IMR-90 (cell line): ENCODE measurements around the gene AVPR1B. TPM values are rescaled to one million over a fixed set of nuclear protein-coding genes. Genes with fewer than 3 reads are reported as not detected.

ENCODE experiments used
- ATAC-seq: fragments of 200-7000 bp; cut with Tn5 transposase; 2 replicates; pipeline ENCODE4 v1.9.1; 2020; ENCODE audit warnings: low read depth, mild to moderate bottlenecking, moderate library complexity
- BruUV-seq: library from RNA; stranded (reverse); fragments of 400-500 nt; replicated peaks from 2 replicates; lab custom pipeline; 2021; lab: Mats Ljungman, UMichigan
- CTCF ChIA-PET: fragments of 300-600 bp; formaldehyde crosslinking; extraction: SDS; loops from one replicate; lab custom pipeline; 2021; ENCODE audit warnings: antibody characterized with exemption; lab: Yijun Ruan, JAX
- POLR2A ChIA-PET: fragments of 300-600 bp; sonication (Branson Sonifier 250); formaldehyde crosslinking; loops from one replicate; lab custom pipeline; 2022; ENCODE audit warnings: antibody characterized with exemption; ENCODE audit not compliant: unreplicated experiment; lab: Charles Lee
- DNase-seq: peaks from one replicate; pipeline ENCODE4 v3.0.0; 2013
- H2AFZ ChIP-seq: replicated peaks from 2 replicates; pipeline ENCODE3; 2013; ENCODE audit warnings: low read length, mild to moderate bottlenecking; ENCODE audit not compliant: poor library complexity
- H2AK5ac ChIP-seq: 2 replicates; pipeline ENCODE4 v1.6.1; 2013; ENCODE audit warnings: low read depth, low read length, inconsistent platforms
- H2AK9ac ChIP-seq: replicated peaks from 2 replicates; pipeline ENCODE3; 2013; ENCODE audit warnings: mild to moderate bottlenecking, low read depth, low read length, moderate library complexity; ENCODE audit not compliant: poor library complexity
- H2BK120ac ChIP-seq: 2 replicates; pipeline ENCODE4 v1.6.1; 2013; ENCODE audit warnings: low read depth, low read length, inconsistent platforms
- H2BK15ac ChIP-seq: 3 replicates; pipeline ENCODE4 v1.6.1; 2013; ENCODE audit warnings: low read depth, low read length, inconsistent platforms
- H2BK20ac ChIP-seq: 2 replicates; pipeline ENCODE4 v1.6.1; 2013; ENCODE audit warnings: low read depth, mild to moderate bottlenecking, inconsistent platforms, low read length, moderate library complexity
- H2BK5ac ChIP-seq: 2 replicates; pipeline ENCODE4 v1.6.1; 2013; ENCODE audit warnings: mild to moderate bottlenecking, low read depth, low read length, inconsistent platforms; ENCODE audit not compliant: poor library complexity, severe bottlenecking
- H3K14ac ChIP-seq: replicated peaks from 2 replicates; pipeline ENCODE4 v1.6.1; 2013; ENCODE audit warnings: low read depth, low read length, inconsistent platforms
- H3K18ac ChIP-seq: 2 replicates; pipeline ENCODE4 v1.6.1; 2013; ENCODE audit warnings: low read depth, low read length, control low read depth
- H3K23ac ChIP-seq: 2 replicates; pipeline ENCODE4 v1.6.1; 2013; ENCODE audit warnings: low read depth, low read length, inconsistent platforms
- H3K27ac ChIP-seq: 2 replicates; pipeline ENCODE4 v1.5.1; 2013; ENCODE audit warnings: mild to moderate bottlenecking, control low read depth, low read length; ENCODE audit not compliant: insufficient read depth
- H3K27me3 ChIP-seq: 2 replicates; pipeline ENCODE4 v1.6.1; 2013; ENCODE audit warnings: low read length; ENCODE audit not compliant: control insufficient read depth, insufficient read depth
- H3K36me3 ChIP-seq: 2 replicates; pipeline ENCODE4 v1.6.1; 2013; ENCODE audit warnings: low read length, mixed read lengths; ENCODE audit not compliant: control insufficient read depth, insufficient read depth
- H3K4ac ChIP-seq: 2 replicates; pipeline ENCODE4 v1.6.1; 2013; ENCODE audit warnings: low read depth, low read length, inconsistent platforms
- H3K4me1 ChIP-seq: 2 replicates; pipeline ENCODE4 v1.6.1; 2013; ENCODE audit warnings: low read length, mixed read lengths; ENCODE audit not compliant: control insufficient read depth, insufficient read depth
- H3K4me2 ChIP-seq: 2 replicates; pipeline ENCODE4 v1.6.1; 2013; ENCODE audit warnings: low read depth, mild to moderate bottlenecking, control low read depth, low read length, moderate library complexity
- H3K4me3 ChIP-seq: 2 replicates; pipeline ENCODE4 v1.5.1; 2013; ENCODE audit warnings: low read depth, mild to moderate bottlenecking, control low read depth, low read length, moderate library complexity; ENCODE audit not compliant: insufficient read depth
- H3K56ac ChIP-seq: 2 replicates; pipeline ENCODE4 v1.6.1; 2013; ENCODE audit warnings: low read length, inconsistent platforms; ENCODE audit not compliant: insufficient read depth; ENCODE audit errors: extremely low read depth
- H3K79me1 ChIP-seq, 2 experiments: 2 replicates each; pipeline ENCODE4 v1.6.1; 2013; ENCODE audit warnings: low read length in 2 of 2, inconsistent platforms in 1 of 2, low read depth in 1 of 2
- H3K9ac ChIP-seq: 2 replicates; pipeline ENCODE4 v1.6.1; 2013; ENCODE audit warnings: low read depth, low read length, control low read depth
- H3K9me1 ChIP-seq: 2 replicates; pipeline ENCODE4 v1.6.1; 2013; ENCODE audit warnings: low read length, inconsistent platforms; ENCODE audit not compliant: insufficient read depth
- H3K9me3 ChIP-seq: 2 replicates; pipeline ENCODE4 v1.6.1; 2013; ENCODE audit warnings: low read length; ENCODE audit not compliant: control insufficient read depth, insufficient read depth
- H4K20me1 ChIP-seq: 2 replicates; pipeline ENCODE4 v1.6.1; 2013; ENCODE audit warnings: low read length, inconsistent platforms; ENCODE audit not compliant: insufficient read depth
- H4K5ac ChIP-seq: 2 replicates; pipeline ENCODE4 v1.6.1; 2013; ENCODE audit warnings: mild to moderate bottlenecking, low read depth, low read length, control low read depth
- H4K8ac ChIP-seq, 2 experiments: 2 replicates each; pipeline ENCODE4 v1.6.1; 2013; ENCODE audit warnings: low read depth in 2 of 2, low read length in 2 of 2, control low read depth in 1 of 2, inconsistent platforms in 1 of 2
- H4K91ac ChIP-seq: 2 replicates; pipeline ENCODE4 v1.6.1; 2013; ENCODE audit warnings: low read depth, low read length, inconsistent platforms; ENCODE audit not compliant: insufficient read depth
- BHLHE40 ChIP-seq: fragments of 150-350 bp; IDR thresholded peaks from 2 replicates; pipeline ENCODE4 v1.6.1; 2016; ENCODE audit warnings: mild to moderate bottlenecking, low read depth, low read length
- CEBPB ChIP-seq: IDR thresholded peaks from 2 replicates; pipeline ENCODE4 v1.6.1; 2012; ENCODE audit warnings: low read depth, low read length, improper control_type of control experiment
- CHD1 ChIP-seq: IDR thresholded peaks from 2 replicates; pipeline ENCODE4 v1.6.1; 2012; ENCODE audit warnings: low read depth, low read length, improper control_type of control experiment
- CTCF ChIP-seq: conservative IDR thresholded peaks from 2 replicates; pipeline ENCODE4 v1.5.1; 2012; ENCODE audit warnings: mild to moderate bottlenecking, low read depth, low read length, improper control_type of control experiment
- ELK1 ChIP-seq: fragments of 150-350 bp; IDR thresholded peaks from 2 replicates; pipeline ENCODE4 v1.6.1; 2016; ENCODE audit warnings: low read depth, mild to moderate bottlenecking, low read length, moderate library complexity, borderline replicate concordance
- FOS ChIP-seq: fragments of 150-350 bp; IDR thresholded peaks from 2 replicates; pipeline ENCODE4 v1.6.1; 2016; ENCODE audit warnings: low read depth, low read length
- MAFK ChIP-seq: IDR thresholded peaks from 2 replicates; pipeline ENCODE4 v1.6.1; 2012; ENCODE audit warnings: low read depth, low read length, improper control_type of control experiment
- MAZ ChIP-seq: IDR thresholded peaks from 2 replicates; pipeline ENCODE4 v1.6.1; 2012; ENCODE audit warnings: low read depth, mild to moderate bottlenecking, low read length, improper control_type of control experiment, moderate library complexity, borderline replicate concordance
- MXI1 ChIP-seq: IDR thresholded peaks from 2 replicates; pipeline ENCODE4 v1.6.1; 2012; ENCODE audit warnings: low read depth, mild to moderate bottlenecking, low read length, moderate library complexity, borderline replicate concordance
- NFE2L2 ChIP-seq: fragments of 150-350 bp; IDR thresholded peaks from 2 replicates; pipeline ENCODE4 v1.6.1; 2016; ENCODE audit warnings: low read depth, mild to moderate bottlenecking, low read length
- POLR2A ChIP-seq: IDR thresholded peaks from 2 replicates; pipeline ENCODE4 v1.6.1; 2012; ENCODE audit warnings: mild to moderate bottlenecking, low read depth, low read length
- RAD21 ChIP-seq: IDR thresholded peaks from 2 replicates; pipeline ENCODE4 v1.6.1; 2012; ENCODE audit warnings: low read length, improper control_type of control experiment
- RCOR1 ChIP-seq: IDR thresholded peaks from 2 replicates; pipeline ENCODE4 v1.6.1; 2012; ENCODE audit warnings: mild to moderate bottlenecking, low read length, improper control_type of control experiment; ENCODE audit not compliant: insufficient replicate concordance
- RFX5 ChIP-seq: IDR thresholded peaks from 2 replicates; pipeline ENCODE4 v1.8.0; 2012; ENCODE audit warnings: low read depth, mild to moderate bottlenecking, low read length, moderate library complexity
- SMC3 ChIP-seq: fragments of 150-350 bp; IDR thresholded peaks from 2 replicates; pipeline ENCODE4 v1.6.1; 2016; ENCODE audit warnings: low read depth, mild to moderate bottlenecking, antibody characterized with exemption, low read length, moderate library complexity
- USF2 ChIP-seq: fragments of 150-350 bp; IDR thresholded peaks from 2 replicates; pipeline ENCODE4 v1.6.1; 2017; ENCODE audit warnings: mild to moderate bottlenecking, antibody characterized with exemption, low read length, low read depth
- WGBS, 2 experiments: methylation state at CpG; one replicate each; pipeline versions ENCODE4 v1.1.5 to v1.1.7; 2013; ENCODE audit warnings: missing lambda C conversion rate in 2 of 2; ENCODE audit not compliant: insufficient read length in 1 of 2; ENCODE audit errors: extremely low coverage in 2 of 2; 5-methylcytosine and 5-hydroxymethylcytosine counted together
- dilution Hi-C: fragments of 300-500 bp; cut with HindIII; formaldehyde crosslinking; loops from one replicate; pipeline ENCODE4 v1.14.3; 2018; ENCODE audit warnings: low sequenced_read_pairs; ENCODE audit not compliant: unreplicated experiment
- in situ Hi-C: fragments of 300-500 bp; cut with MboI; formaldehyde crosslinking; loops from 3 replicates; pipeline ENCODE4 v1.14.3; 2019; ENCODE audit warnings: low sequenced_read_pairs, inconsistent platforms, mixed read lengths
- intact Hi-C: fragments of 100-400 bp; cut with micrococcal nuclease; formaldehyde crosslinking; loops from 2 replicates; pipeline ENCODE4 v1.10.0; 2022
- polyA plus RNA-seq, 3 experiments: library from polyadenylated mRNA; depleted of rRNA; stranded (reverse); fragments of >200 nt; gene quantifications; 2 replicates each; pipeline ENCODE4 v1.2.3, GENCODE V29; 2012; ENCODE audit warnings: low replicate concordance in 1 of 3
- total RNA-seq: library from RNA; depleted of rRNA; stranded (reverse); fragments of >200 nt; gene quantifications from 2 replicates; pipeline ENCODE4 v1.2.3, GENCODE V29; 2012

Gene AVPR1B
- total and polyA plus RNA-seq, 2 of the 4 experiments (the other 2 are of a cell fraction), result not detected

GRCh38 chr1:206108635-206109034, 8.6 kb downstream of the AVPR1B start:
- Histone ChIP-seq H4K20me1 (no peaks in the 10 kb centered on the region), H3K4me3 (no peak overlapping the region), H4K5ac (no peak overlapping the region), H3K36me3 (no peaks in the 10 kb centered on the region), H2BK5ac (no peak overlapping the region), H2BK20ac (no peak overlapping the region), H3K4me2 (no peak overlapping the region), H2BK120ac (no peak overlapping the region), H3K23ac (no peak overlapping the region), H3K27ac (no peak overlapping the region), H2AK5ac (no peak overlapping the region), H3K79me1 (no peaks in the 10 kb centered on the region), H3K56ac (no peak overlapping the region), H3K9ac (no peak overlapping the region), H3K27me3 (peaks cover 37% of the 10 kb centered on the region), H2AFZ (no peak overlapping the region), H3K14ac (no peak overlapping the region), H3K4me1 (no peaks in the 10 kb centered on the region), H3K4ac (no peak overlapping the region), H2BK15ac (no peak overlapping the region), H3K9me1 (no peaks in the 10 kb centered on the region), H4K91ac (no peak overlapping the region), H4K8ac (no peak overlapping the region), H3K18ac (no peak overlapping the region), H2AK9ac (no peak overlapping the region), H3K9me3 (no peaks in the 10 kb centered on the region)
- ATAC-seq (no peak), DNase-seq (no peak)
- intact Hi-C loops (loop anchor here (10.0 kb wide), 1 partner anchor 454 kb away; no protein-coding TSS in a partner anchor), in situ Hi-C loops (loop anchor here (10.0 to 25.0 kb wide), 2 partner anchors 314 to 446 kb away; no protein-coding TSS in a partner anchor), dilution Hi-C loops (no loop called here)
- BruUV-seq, result no TSS peak
- POLR2A ChIA-PET, result no interaction called here
- TF ChIP-seq NFE2L2 (no peak), FOS (no peak), USF2 (no peak), CEBPB (no peak), BHLHE40 (no peak), SMC3 (no peak), MXI1 (no peak), MAZ (no peak), POLR2A (no peak), RCOR1 (no peak), ELK1 (no peak), RFX5 (no peak), CHD1 (no peak), RAD21 (no peak), CTCF (no peak), MAFK (no peak)
- CTCF ChIA-PET, result interaction anchor here (0.6 to 1.2 kb wide), 3 partner anchors 124 to 387 kb away, joined by 3 to 9 read pairs (median 3); no protein-coding TSS in a partner anchor
- 67% methylated on average over 1 of the region's 2 CpGs; no CpG with 5 or more reads in 1 of the 2 experiments for WGBS, 2 experiments
